Activated CD8-positive, alpha-beta memory T cell treated with anti-CD3 and anti-CD28 coated beads for 4 hours (primary cell): ENCODE measurements around the gene CRELD2.
A peak's percentile ranks its signal among the peaks of the same experiment; 100 is the strongest.

ENCODE experiments used
- DNase-seq, 2 donors: peaks; one replicate each; pipeline ENCODE4 v3.0.0-alpha.2; 2020; ENCODE audit warnings: low read depth in 2 of 2

The CRELD2 gene

GRCh38 chr22:49917974-49918910 lies at the start of gene CRELD2, which contains the start of gene ALG12:
Gene CRELD2 (plus strand): TSS chr22:49918634. CDS start chr22:49918770, 136 bp downstream.
Gene ALG12 (minus strand): TSS chr22:49918438. CDS start chr22:49913765, 4,673 bp downstream.
- peak; percentile 93 to 95 for DNase-seq

- DNase-seq, result no peak
These were observed 49.2 kb upstream of the CRELD2 start for GRCh38 chr22:49869086-49869830.

GRCh38 chr22:49869845-49870712 lies 48.4 kb upstream of the CRELD2 start:
- no peak for DNase-seq

- no peak for DNase-seq
These were observed 47.0 kb upstream of the CRELD2 start for GRCh38 chr22:49871482-49871881.

GRCh38 chr22:49872347-49872746 lies 46.1 kb upstream of the CRELD2 start:
- no peak for DNase-seq

GRCh38 chr22:49873228-49873940 lies 45.0 kb upstream of the CRELD2 start:
- no peak for DNase-seq

GRCh38 chr22:49877642-49878041 lies 40.8 kb upstream of the CRELD2 start:
- no peak for DNase-seq

- DNase-seq, result no peak
These were observed 40.2 kb upstream of the CRELD2 start for GRCh38 chr22:49878206-49878605.

GRCh38 chr22:49879871-49880270 lies 38.6 kb upstream of the CRELD2 start:
- no peak for DNase-seq

- DNase-seq, result no peak
These were observed 38.2 kb upstream of the CRELD2 start for GRCh38 chr22:49880281-49880680.

GRCh38 chr22:49881856-49882255 lies 36.6 kb upstream of the CRELD2 start:
- DNase-seq, result no peak

- no peak for DNase-seq
These were observed 35.7 kb upstream of the CRELD2 start for GRCh38 chr22:49882519-49883293.

- no peak for DNase-seq
These were observed 35.2 kb upstream of the CRELD2 start for GRCh38 chr22:49883294-49883640.

- DNase-seq, result no peak
These were observed 34.4 kb upstream of the CRELD2 start for GRCh38 chr22:49884075-49884474.

- no peak for DNase-seq
These were observed 33.8 kb upstream of the CRELD2 start for GRCh38 chr22:49884503-49885260.

- DNase-seq, result no peak
These were observed 33.2 kb upstream of the CRELD2 start for GRCh38 chr22:49885281-49885680.

- no peak for DNase-seq
These were observed 32.6 kb upstream of the CRELD2 start for GRCh38 chr22:49885881-49886280.

GRCh38 chr22:49886346-49887063 lies 31.9 kb upstream of the CRELD2 start:
- DNase-seq, result no peak

GRCh38 chr22:49887064-49887451 lies 31.4 kb upstream of the CRELD2 start:
- DNase-seq, result no peak
